ENCODE measurements around the gene TULP4.
"Not testable (repeated sequence)": the region's sequence is repeated elsewhere in the genome, so short reads cannot be mapped to it uniquely, and the experiment has no call there.

The TULP4 gene

GRCh38 chr6:158366363-158366762, 54.1 kb downstream of the TULP4 start:
- peak; percentile 59 for DNase-seq

- DNase-seq: no peak
Observed at GRCh38 chr6:158367816-158368215, 55.6 kb downstream of the TULP4 start.

- no peak for DNase-seq
Observed at GRCh38 chr6:158369241-158369640, 57.0 kb downstream of the TULP4 start.

- no peak for DNase-seq
Observed at GRCh38 chr6:158370805-158371204, 58.5 kb downstream of the TULP4 start.

- no peak for DNase-seq
Observed at GRCh38 chr6:158371261-158371660, 59.0 kb downstream of the TULP4 start.

GRCh38 chr6:158372574-158372973, 60.3 kb downstream of the TULP4 start:
- no peak for DNase-seq

- DNase-seq: no peak
Observed at GRCh38 chr6:158373214-158373613, 60.9 kb downstream of the TULP4 start.

GRCh38 chr6:158374020-158374419, 61.8 kb downstream of the TULP4 start:
- no peak for DNase-seq

- DNase-seq: no peak
Observed at GRCh38 chr6:158376631-158377081, 64.4 kb downstream of the TULP4 start.

GRCh38 chr6:158377860-158378259, 65.6 kb downstream of the TULP4 start:
- DNase-seq: no peak

GRCh38 chr6:158379336-158379735, 67.1 kb downstream of the TULP4 start:
- no peak for DNase-seq

GRCh38 chr6:158381214-158381613, 68.9 kb downstream of the TULP4 start:
- DNase-seq: no peak

GRCh38 chr6:158382491-158382890, 70.2 kb downstream of the TULP4 start:
- no peak for DNase-seq

GRCh38 chr6:158383057-158383456, 70.8 kb downstream of the TULP4 start:
- DNase-seq: no peak

- no peak for DNase-seq
Observed at GRCh38 chr6:158383542-158383941, 71.3 kb downstream of the TULP4 start.

- DNase-seq: no peak
Observed at GRCh38 chr6:158384671-158385110, 72.4 kb downstream of the TULP4 start.

GRCh38 chr6:158387036-158387435, 74.8 kb downstream of the TULP4 start:
- DNase-seq: peak; percentile 39

- DNase-seq: no peak
Observed at GRCh38 chr6:158387578-158387977, 75.3 kb downstream of the TULP4 start.

GRCh38 chr6:158388727-158389126, 76.5 kb downstream of the TULP4 start:
- DNase-seq: no peak

GRCh38 chr6:158389193-158389919, 77.1 kb downstream of the TULP4 start:
- no peak for DNase-seq

GRCh38 chr6:158391276-158391675, 79.0 kb downstream of the TULP4 start:
- no peak for DNase-seq

- DNase-seq: not testable (repeated sequence)
Observed at GRCh38 chr6:158391977-158392376, 79.7 kb downstream of the TULP4 start.

- DNase-seq: no peak
Observed at GRCh38 chr6:158396136-158396535, 83.9 kb downstream of the TULP4 start.

- DNase-seq: no peak
Observed at GRCh38 chr6:158397578-158397977, 85.3 kb downstream of the TULP4 start.

Data from hematopoietic multipotent progenitor cell treated with erythropoietin and hydrocortisone succinate and interleukin-3 and kit ligand, for 8 days (in vitro differentiated cells).